CD8-positive, alpha-beta memory T cell (primary cell): ENCODE measurements around the gene CORO1C. TPM values are rescaled to one million over a fixed set of nuclear protein-coding genes. Genes with fewer than 3 reads are reported as not detected.

ENCODE experiments used
- CTCF ChIA-PET: fragments of 350-600 bp; sonication (Branson Sonifier 250); formaldehyde crosslinking; loops from one replicate; lab custom pipeline; 2021; ENCODE audit warnings: antibody characterized with exemption; lab: Charles Lee
- POLR2A ChIA-PET: fragments of 350-600 bp; sonication (Branson Sonifier 250); formaldehyde crosslinking; loops from one replicate; lab custom pipeline; 2021; ENCODE audit warnings: antibody characterized with exemption; lab: Charles Lee
- DNase-seq, 5 donors: peaks; one replicate each; pipeline versions ENCODE4 v3.0.0 to v3.0.0-alpha.2; 2020 to 2022; ENCODE audit warnings: mixed read lengths in 1 of 5
- H3K27ac ChIP-seq: one replicate; pipeline ENCODE4 v1.7.0; 2013; ENCODE audit warnings: low read depth, mild to moderate bottlenecking, low read length, moderate library complexity
- H3K27me3 ChIP-seq: 2 replicates; pipeline ENCODE4 v1.7.0; 2013; ENCODE audit warnings: low read length, mild to moderate bottlenecking; ENCODE audit not compliant: insufficient read depth, poor library complexity, severe bottlenecking
- H3K36me3 ChIP-seq: 2 replicates; pipeline ENCODE4 v1.7.0; 2013; ENCODE audit warnings: mild to moderate bottlenecking, low read length, moderate library complexity; ENCODE audit not compliant: insufficient read depth
- H3K4me1 ChIP-seq: 2 replicates; pipeline ENCODE4 v1.7.0; 2013; ENCODE audit warnings: mild to moderate bottlenecking, low read length, moderate library complexity; ENCODE audit not compliant: insufficient read depth
- H3K4me3 ChIP-seq: 2 replicates; pipeline ENCODE4 v1.7.0; 2013; ENCODE audit warnings: mild to moderate bottlenecking, low read length
- H3K9me3 ChIP-seq: 2 replicates; pipeline ENCODE4 v1.7.0; 2013; ENCODE audit warnings: mild to moderate bottlenecking, low read length
- H3K27ac Mint-ChIP-seq, 8 donors: one replicate each; pipeline ENCODE4 v1.8.0; 2020 to 2021; ENCODE audit warnings: mixed read lengths in 8 of 8, mild to moderate bottlenecking in 6 of 8, inconsistent platforms in 3 of 8, moderate library complexity in 3 of 8
- H3K27me3 Mint-ChIP-seq, 2 donors: one replicate each; pipeline ENCODE4 v1.8.0; 2020 to 2021; ENCODE audit warnings: mixed read lengths in 2 of 2, mild to moderate bottlenecking in 1 of 2, moderate library complexity in 1 of 2
- H3K36me3 Mint-ChIP-seq, 3 donors: one replicate each; pipeline ENCODE4 v1.8.0; 2020 to 2021; ENCODE audit warnings: mixed read lengths in 3 of 3, inconsistent platforms in 1 of 3, mild to moderate bottlenecking in 1 of 3
- H3K4me1 Mint-ChIP-seq, 3 donors: one replicate each; pipeline ENCODE4 v1.8.0; 2020 to 2021; ENCODE audit warnings: mixed read lengths in 3 of 3, inconsistent platforms in 1 of 3, mild to moderate bottlenecking in 1 of 3
- H3K4me3 Mint-ChIP-seq, 7 donors: one replicate each; pipeline ENCODE4 v1.8.0; 2020 to 2021; ENCODE audit warnings: mixed read lengths in 7 of 7, mild to moderate bottlenecking in 6 of 7, moderate library complexity in 4 of 7, inconsistent platforms in 2 of 7
- H3K9me3 Mint-ChIP-seq, 5 donors: one replicate each; pipeline ENCODE4 v1.8.0; 2020 to 2022; ENCODE audit warnings: mixed read lengths in 5 of 5, mild to moderate bottlenecking in 3 of 5, moderate library complexity in 2 of 5, inconsistent platforms in 1 of 5
- polyA plus RNA-seq: library from polyadenylated mRNA; unstranded; fragments of 300-500 nt; fragmentation: Illumina TruSeq; gene quantifications from one replicate; pipeline ENCODE4 v1.2.3, GENCODE V29; 2021
- total RNA-seq, 2 experiments: library from RNA; stranded (reverse); gene quantifications; one replicate each; pipeline ENCODE4 v1.2.3, GENCODE V29; 2021

The CORO1C gene
- total and polyA plus RNA-seq, 3 experiments from 2014 or later, result 10.5 to 49.1 (median 45.8) TPM

DNA sequence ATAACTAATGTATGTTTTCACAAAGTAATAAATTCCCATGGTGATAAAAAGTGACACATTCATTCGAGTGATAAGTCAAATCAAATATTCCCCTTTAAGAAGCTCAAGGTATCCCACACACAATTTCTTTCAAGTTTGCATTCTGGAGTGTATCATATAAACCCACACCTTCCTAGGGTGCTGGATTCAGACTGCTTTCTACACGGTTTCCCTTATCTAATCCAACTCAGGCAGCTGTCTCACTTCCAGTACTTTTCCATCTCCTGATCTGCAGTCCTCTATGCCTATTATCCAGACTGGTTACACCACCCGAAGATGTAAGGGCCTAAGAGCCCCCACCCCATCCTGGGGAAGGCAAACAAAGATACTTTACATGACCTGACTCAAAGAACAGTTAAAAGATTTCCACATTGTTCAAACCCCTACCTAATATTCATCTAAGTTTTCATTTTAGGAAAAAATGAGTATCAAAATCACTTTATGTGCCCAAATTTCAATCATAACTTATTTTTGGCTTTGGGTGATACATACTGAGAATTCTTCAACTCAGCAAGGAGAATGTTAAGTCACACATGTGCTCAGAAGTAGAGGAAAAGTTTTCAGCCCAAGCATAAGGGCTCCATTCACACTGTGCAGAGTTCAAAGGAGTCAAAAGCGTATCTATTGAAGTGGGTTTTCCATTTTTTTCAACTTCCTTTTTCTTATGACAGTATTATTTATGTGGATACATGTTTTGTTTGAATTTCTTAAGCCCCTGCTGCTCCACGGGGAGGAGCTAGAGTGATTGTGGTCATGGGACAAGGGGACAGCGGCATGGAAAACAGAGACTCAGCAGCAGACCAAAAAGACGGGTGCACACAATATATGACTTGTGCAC lies 41.8 kb downstream of the CORO1C start:
- H3K9me3 ChIP-seq, result no peaks in the 10 kb centered on the region
- peak overlapping the region in 5 of 7 donors; percentile 37 to 58 (median 52) for H3K4me3 Mint-ChIP-seq
- H3K27ac Mint-ChIP-seq, result peak overlapping the region in 7 of 8 donors; percentile 24 to 87 (median 54)
- H3K27me3 ChIP-seq, result no peaks in the 10 kb centered on the region
- H3K27ac ChIP-seq, result peak overlapping the region; percentile 62
- H3K27me3 Mint-ChIP-seq, result no peaks in the 10 kb centered on the region
- H3K36me3 ChIP-seq, result no peaks in the 10 kb centered on the region
- ChIA-PET POLR2A (no interaction called here), CTCF (interaction anchor here (1.4 to 2.8 kb wide), 3 partner anchors 24 to 113 kb away, joined by 3 to 10 read pairs (median 6); no protein-coding TSS in a partner anchor)
- no peaks in the 10 kb centered on the region for H3K9me3 Mint-ChIP-seq
- no peak overlapping the region for H3K4me3 ChIP-seq
- H3K36me3 Mint-ChIP-seq, result no peaks in the 10 kb centered on the region
- H3K4me1 Mint-ChIP-seq, result peaks cover 40 to 54% (median 52%) of the 10 kb centered on the region in 3 donors
- peak in 2 of 5 donors; percentile 18 to 61 for DNase-seq
- peaks cover 42% of the 10 kb centered on the region for H3K4me1 ChIP-seq

DNA sequence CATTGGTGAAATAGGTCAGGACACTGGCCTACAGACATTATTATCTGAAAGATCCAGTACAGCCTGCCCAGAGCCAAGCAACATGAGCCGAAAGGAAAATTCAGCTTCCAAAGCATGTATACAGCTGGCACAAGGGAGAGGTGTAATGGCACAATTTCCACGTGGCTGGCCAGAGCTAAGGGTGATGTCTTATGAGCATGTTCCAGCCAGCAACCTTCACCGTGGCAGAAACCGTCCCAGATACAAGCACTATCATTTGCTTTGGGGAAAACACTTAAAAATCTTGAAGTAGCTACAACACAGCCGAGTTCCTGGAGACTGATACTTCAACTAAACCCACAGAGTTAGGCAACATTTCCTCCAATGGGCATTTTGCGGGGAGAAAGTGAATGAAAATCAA lies 44.5 kb downstream of the CORO1C start:
- no peak overlapping the region for H3K4me3 Mint-ChIP-seq
- H3K4me1 Mint-ChIP-seq, result peaks cover 29 to 39% (median 39%) of the 10 kb centered on the region in 3 donors
- Histone ChIP-seq H3K4me3 (no peak overlapping the region), H3K27ac (peak overlapping the region; percentile 7), H3K36me3 (no peaks in the 10 kb centered on the region), H3K27me3 (no peaks in the 10 kb centered on the region), H3K4me1 (peaks cover 37% of the 10 kb centered on the region), H3K9me3 (no peaks in the 10 kb centered on the region)
- POLR2A ChIA-PET, result interaction anchor here (0.6 kb wide), 1 partner anchor 95 kb away, joined by 6 read pairs; no protein-coding TSS in a partner anchor
- H3K36me3 Mint-ChIP-seq, result no peaks in the 10 kb centered on the region
- no peak overlapping the region for H3K27ac Mint-ChIP-seq
- CTCF ChIA-PET, result interaction anchor here (1.2 to 2.3 kb wide), 3 partner anchors 21 to 175 kb away, joined by 3 to 8 read pairs (median 4); no protein-coding TSS in a partner anchor
- H3K27me3 Mint-ChIP-seq, result no peaks in the 10 kb centered on the region
- no peak for DNase-seq
- H3K9me3 Mint-ChIP-seq, result no peaks in the 10 kb centered on the region

DNA sequence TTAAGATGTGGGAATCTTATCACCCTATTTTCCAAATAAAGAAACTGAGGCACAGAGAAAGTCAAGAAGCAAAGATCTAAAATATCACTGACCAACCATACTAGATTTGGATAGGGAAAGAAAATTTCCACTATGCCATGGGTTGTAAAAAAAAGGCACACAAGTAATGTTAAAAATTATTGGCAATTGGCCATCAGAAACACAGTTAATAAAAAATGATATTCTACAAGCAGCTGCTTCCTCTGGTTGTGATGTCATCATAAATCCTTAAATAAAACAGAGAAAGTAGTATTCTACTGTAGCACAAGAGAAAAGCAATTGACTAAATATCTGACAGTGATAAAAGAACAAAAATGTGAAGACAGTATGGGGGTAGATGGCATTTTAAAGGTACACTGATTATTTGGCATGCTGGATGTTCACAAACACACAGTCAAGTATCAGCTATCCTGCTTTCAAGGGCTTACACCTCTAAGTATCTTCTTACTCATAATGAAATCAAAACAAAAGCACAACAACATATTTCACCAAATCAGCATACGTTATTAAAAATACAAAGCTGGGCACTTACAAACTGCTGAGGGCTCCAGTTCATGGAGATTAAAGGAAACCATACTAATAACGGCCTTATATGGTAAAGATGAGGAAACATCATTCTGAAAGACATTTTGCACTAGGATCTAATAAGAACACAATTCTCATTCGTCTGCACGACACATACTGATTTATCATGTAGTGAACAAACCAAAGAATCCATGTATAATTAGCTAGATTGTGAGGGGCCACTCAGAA lies 45.7 kb downstream of the CORO1C start:
- no peak for DNase-seq
- Mint-ChIP-seq H3K27me3 (no peaks in the 10 kb centered on the region), H3K36me3 (no peaks in the 10 kb centered on the region), H3K4me3 (no peak overlapping the region), H3K9me3 (no peaks in the 10 kb centered on the region), H3K4me1 (peaks cover 18 to 28% (median 28%) of the 10 kb centered on the region in 3 donors), H3K27ac (peak overlapping the region in 1 of 8 donors; percentile 4)
- no peaks in the 10 kb centered on the region for H3K9me3 ChIP-seq
- H3K27ac ChIP-seq, result no peak overlapping the region
- H3K4me3 ChIP-seq, result no peak overlapping the region
- POLR2A ChIA-PET, result no interaction called here
- CTCF ChIA-PET, result interaction anchor here (1.6 to 2.3 kb wide), 2 partner anchors 20 to 173 kb away, joined by 4 to 8 read pairs; no protein-coding TSS in a partner anchor
- H3K27me3 ChIP-seq, result no peaks in the 10 kb centered on the region
- peaks cover 26% of the 10 kb centered on the region for H3K4me1 ChIP-seq
- H3K36me3 ChIP-seq, result no peaks in the 10 kb centered on the region

DNA sequence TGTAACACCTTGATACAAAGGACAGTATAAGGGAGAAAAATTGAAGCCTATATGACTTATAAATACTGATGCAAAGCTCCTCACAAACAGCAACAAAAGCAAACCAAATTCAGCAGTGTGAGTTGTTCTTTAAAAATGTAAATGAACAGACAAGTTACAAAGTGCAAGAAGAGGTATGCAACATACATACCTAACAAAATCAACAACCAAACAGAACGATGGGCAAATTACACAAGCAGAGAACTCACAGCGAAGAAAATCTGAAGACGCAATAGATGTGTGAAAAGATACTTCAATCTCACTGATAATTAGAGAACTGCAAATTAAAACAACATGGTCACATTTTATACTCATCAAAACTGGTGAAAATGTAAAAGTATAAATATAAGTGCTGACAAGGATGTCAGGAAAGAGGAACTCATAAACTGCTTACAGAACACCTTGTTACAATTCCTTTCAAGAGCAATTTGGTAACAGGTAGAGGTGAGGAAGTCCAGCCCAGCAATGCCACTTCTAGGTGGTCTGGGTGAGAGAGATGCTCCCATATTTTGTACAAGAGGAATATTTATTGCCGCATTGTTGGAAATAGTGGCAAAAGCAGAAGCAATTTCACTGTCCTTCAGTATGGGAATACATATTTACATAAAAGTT lies 47.3 kb downstream of the CORO1C start:
- no peak overlapping the region for H3K27ac ChIP-seq
- H3K27me3 ChIP-seq, result no peaks in the 10 kb centered on the region
- H3K36me3 ChIP-seq, result no peaks in the 10 kb centered on the region
- no peak for DNase-seq
- no peaks in the 10 kb centered on the region for H3K36me3 Mint-ChIP-seq
- no peak overlapping the region for H3K27ac Mint-ChIP-seq
- H3K9me3 ChIP-seq, result no peaks in the 10 kb centered on the region
- no peak overlapping the region for H3K4me3 ChIP-seq
- POLR2A ChIA-PET, result no interaction called here
- H3K4me1 ChIP-seq, result peaks cover 9% of the 10 kb centered on the region
- peaks cover 3 to 12% (median 11%) of the 10 kb centered on the region in 3 donors for H3K4me1 Mint-ChIP-seq
- CTCF ChIA-PET, result no interaction called here
- H3K4me3 Mint-ChIP-seq, result no peak overlapping the region
- no peaks in the 10 kb centered on the region for H3K9me3 Mint-ChIP-seq
- H3K27me3 Mint-ChIP-seq, result no peaks in the 10 kb centered on the region

DNA sequence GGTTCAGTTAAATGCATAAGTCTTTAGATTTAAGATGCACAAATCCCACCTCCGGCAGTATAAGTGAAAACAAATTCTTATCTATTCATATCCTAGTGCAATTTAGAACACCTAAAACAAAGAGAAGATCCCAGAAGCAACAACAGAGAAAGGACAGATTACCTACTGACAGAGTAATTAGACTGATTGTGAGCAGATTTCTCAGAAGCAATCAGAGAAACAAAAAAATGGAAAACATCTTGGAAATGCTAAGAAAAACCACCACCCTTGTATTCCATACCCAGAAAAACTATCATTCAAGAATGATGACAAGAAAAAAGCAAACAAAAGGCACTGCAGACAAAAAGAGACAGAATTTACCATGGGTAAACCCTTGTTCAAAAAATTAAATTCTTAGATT lies 50.0 kb downstream of the CORO1C start:
- Mint-ChIP-seq H3K4me3 (no peak overlapping the region), H3K9me3 (peaks cover 0 to 1% (median 0%) of the 10 kb centered on the region in 5 donors), H3K36me3 (peaks cover 3 to 10% (median 4%) of the 10 kb centered on the region in 3 donors), H3K4me1 (peaks cover 0 to 10% (median 7%) of the 10 kb centered on the region in 3 donors), H3K27me3 (no peaks in the 10 kb centered on the region), H3K27ac (peak overlapping the region in 1 of 8 donors; percentile 8)
- ChIA-PET CTCF (interaction anchor here (1.2 to 1.7 kb wide), 2 partner anchors 40 to 63 kb away, joined by 3 to 7 read pairs; no protein-coding TSS in a partner anchor), POLR2A (no interaction called here)
- Histone ChIP-seq H3K27ac (no peak overlapping the region), H3K4me1 (no peaks in the 10 kb centered on the region), H3K4me3 (no peak overlapping the region), H3K36me3 (no peaks in the 10 kb centered on the region), H3K27me3 (no peaks in the 10 kb centered on the region), H3K9me3 (no peaks in the 10 kb centered on the region)
- no peak for DNase-seq

DNA sequence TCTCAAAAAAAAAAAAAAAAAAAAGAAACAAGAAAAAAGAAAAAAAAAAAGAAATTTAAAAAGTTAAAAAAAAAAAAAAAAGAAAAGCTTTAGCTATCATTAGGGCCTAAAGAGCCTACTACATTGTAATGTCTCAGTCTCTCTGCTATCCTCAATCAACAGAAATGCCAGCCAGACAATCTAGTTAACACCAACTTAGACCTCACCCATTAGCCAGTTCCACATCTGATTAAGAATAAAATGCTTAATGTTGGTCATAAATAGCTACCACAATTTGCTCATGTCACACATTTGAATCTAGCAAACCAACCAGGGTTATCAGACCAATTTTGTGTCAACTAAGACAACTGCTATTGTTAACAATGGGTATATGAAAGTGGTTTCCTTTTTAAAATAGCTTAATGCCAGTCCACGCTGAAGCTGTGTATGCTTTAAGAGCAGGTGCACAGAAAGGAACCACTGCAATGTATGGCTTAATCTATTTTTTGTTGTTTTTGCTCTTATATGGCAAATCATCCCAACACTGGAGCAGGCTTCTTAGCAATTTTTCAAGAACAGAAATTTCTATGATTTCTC lies 52.1 kb downstream of the CORO1C start:
- POLR2A ChIA-PET, result no interaction called here
- Mint-ChIP-seq H3K9me3 (peaks cover 0 to 1% (median 0%) of the 10 kb centered on the region in 5 donors), H3K4me1 (no peaks in the 10 kb centered on the region), H3K36me3 (peaks cover 4 to 21% (median 11%) of the 10 kb centered on the region in 3 donors), H3K27ac (no peak overlapping the region), H3K27me3 (peaks cover 0 to 2% of the 10 kb centered on the region in 2 donors), H3K4me3 (no peak overlapping the region)
- Histone ChIP-seq H3K4me1 (no peaks in the 10 kb centered on the region), H3K27ac (no peak overlapping the region), H3K9me3 (no peaks in the 10 kb centered on the region), H3K4me3 (no peak overlapping the region), H3K27me3 (no peaks in the 10 kb centered on the region), H3K36me3 (no peaks in the 10 kb centered on the region)
- CTCF ChIA-PET, result interaction anchor here (1.0 kb wide), 1 partner anchor 62 kb away, joined by 3 read pairs; no protein-coding TSS in a partner anchor
- no peak for DNase-seq

DNA sequence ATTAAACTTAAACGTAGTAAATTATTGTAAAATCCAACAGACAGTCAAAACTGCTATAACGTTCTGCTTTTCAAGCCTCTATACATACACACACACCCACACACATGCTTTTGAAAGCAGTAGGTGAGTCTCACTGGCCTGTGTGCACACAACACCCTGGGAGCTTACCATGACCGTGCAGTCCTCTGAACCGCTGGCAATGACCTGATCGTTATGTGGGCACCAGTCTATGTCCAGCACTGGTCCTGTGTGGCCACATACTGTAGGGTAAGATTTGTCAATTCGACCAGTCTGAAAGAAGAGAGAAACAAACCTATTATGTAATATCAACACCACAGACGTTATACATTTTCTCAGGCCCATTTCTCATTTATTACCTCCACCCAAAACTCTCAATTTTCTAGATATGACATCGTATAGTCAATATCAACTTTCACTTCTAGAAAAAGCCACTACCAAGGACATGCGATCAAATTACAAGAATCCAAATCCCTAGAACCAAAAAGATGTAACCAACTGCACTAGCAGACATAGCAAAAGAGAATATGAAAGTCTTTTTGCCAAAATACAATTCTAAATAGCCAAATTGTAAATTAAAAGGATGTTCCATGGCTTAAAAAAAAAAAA lies 53.1 kb downstream of the CORO1C start:
- H3K27me3 Mint-ChIP-seq, result peaks cover 0 to 2% of the 10 kb centered on the region in 2 donors
- no peak for DNase-seq
- H3K4me1 Mint-ChIP-seq, result no peaks in the 10 kb centered on the region
- H3K36me3 Mint-ChIP-seq, result peaks cover 4 to 21% (median 11%) of the 10 kb centered on the region in 3 donors
- H3K4me3 Mint-ChIP-seq, result no peak overlapping the region
- no peaks in the 10 kb centered on the region for H3K9me3 ChIP-seq
- peaks cover 0 to 1% (median 0%) of the 10 kb centered on the region in 5 donors for H3K9me3 Mint-ChIP-seq
- no peak overlapping the region for H3K27ac ChIP-seq
- H3K36me3 ChIP-seq, result no peaks in the 10 kb centered on the region
- POLR2A ChIA-PET, result no interaction called here
- no peaks in the 10 kb centered on the region for H3K4me1 ChIP-seq
- CTCF ChIA-PET, result no interaction called here
- H3K27ac Mint-ChIP-seq, result no peak overlapping the region
- H3K27me3 ChIP-seq, result no peaks in the 10 kb centered on the region
- H3K4me3 ChIP-seq, result no peak overlapping the region
